Fibroblast of the aortic adventitia (primary cell): ENCODE results near the gene POLD2. TPM values are rescaled to one million over a fixed set of nuclear protein-coding genes. Genes with fewer than 3 reads are reported as not detected.
"Not testable (repeated sequence)": the region's sequence is repeated elsewhere in the genome, so short reads cannot be mapped to it uniquely, and the experiment has no call there.

ENCODE experiments used
- DNase-seq: peaks from one replicate; pipeline ENCODE4 v3.0.0-alpha.2; 2010; ENCODE audit warnings: low read depth
- H3K4me3 ChIP-seq: 2 replicates; pipeline ENCODE4 v1.5.1; 2011; ENCODE audit warnings: low read depth, mild to moderate bottlenecking, control low read depth, low read length, moderate library complexity
- CTCF ChIP-seq: IDR thresholded peaks from 2 replicates; pipeline ENCODE4 v1.5.1; 2011; ENCODE audit warnings: mild to moderate bottlenecking, low read length, control low read depth, inconsistent platforms; ENCODE audit not compliant: insufficient read depth
- total RNA-seq: library from RNA; depleted of rRNA; stranded (reverse); fragments of >200 nt; gene quantifications from 2 replicates; pipeline ENCODE4 v1.2.3, GENCODE V29; 2012; ENCODE audit warnings: low replicate concordance

Gene POLD2
- total RNA-seq, 1 donor: 87.9 TPM

GRCh38 chr7:44128721-44129582 is 5.6 kb upstream of the POLD2 start:
- no peak for DNase-seq
- TF ChIP-seq CTCF: no peak
- H3K4me3 ChIP-seq: no peak overlapping the region

- no peak for DNase-seq
- H3K4me3 ChIP-seq: no peak overlapping the region
- TF ChIP-seq CTCF: no peak
Measured at GRCh38 chr7:44127161-44127560, 3.8 kb upstream of the POLD2 start.

GRCh38 chr7:44126574-44126973 is 3.2 kb upstream of the POLD2 start:
- not testable (repeated sequence) for H3K4me3 ChIP-seq, DNase-seq

- TF ChIP-seq CTCF: no peak
- DNase-seq: no peak
- no peak overlapping the region for H3K4me3 ChIP-seq
Measured at GRCh38 chr7:44124822-44125202, 1.5 kb upstream of the POLD2 start.

- H3K4me3 ChIP-seq: peak overlapping the region; percentile 76
- DNase-seq: no peak
- no peak for TF ChIP-seq CTCF
Measured at GRCh38 chr7:44122529-44122928, 819 bp downstream of the POLD2 start.

GRCh38 chr7:44121761-44122420 is 1.5 kb downstream of the POLD2 start:
- no peak for DNase-seq
- no peak for TF ChIP-seq CTCF
- peak overlapping the region; percentile 76 for H3K4me3 ChIP-seq

- DNase-seq: no peak
- no peak for TF ChIP-seq CTCF
Measured at GRCh38 chr7:44120395-44120794, 3.0 kb downstream of the POLD2 start.

More at GRCh38 chr7:44120395-44120794, 3.0 kb downstream of the POLD2 start:
- H3K4me3 ChIP-seq: no peak overlapping the region
